AG20443 (cell line): ENCODE data around the gene ILK.

Experiments used
- DNase-seq: peaks from one replicate; pipeline ENCODE4 v3.0.0; 2012; ENCODE audit warnings: low spot score, mixed read lengths

ILK gene

DNA sequence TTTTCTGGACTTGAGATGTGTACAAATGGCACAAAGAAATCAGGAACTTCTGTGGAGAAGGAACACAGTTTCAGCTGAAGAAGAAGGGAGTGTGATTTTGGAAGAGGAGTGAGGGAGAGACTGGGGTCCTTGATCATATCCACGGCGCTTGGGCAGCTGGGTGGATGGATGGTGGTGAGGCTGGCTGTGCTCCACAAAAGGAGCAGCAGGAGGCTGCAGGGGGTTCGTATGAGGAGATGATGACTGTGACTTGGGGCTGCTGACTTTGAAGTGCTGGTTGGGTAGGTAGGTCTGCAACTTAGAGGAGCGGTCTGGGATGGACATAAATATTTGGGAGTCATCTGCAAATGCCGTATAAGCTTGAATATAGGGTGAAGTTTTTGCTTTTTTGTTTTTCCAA is 53.4 kb downstream of the ILK start:
- no peak for DNase-seq

DNA sequence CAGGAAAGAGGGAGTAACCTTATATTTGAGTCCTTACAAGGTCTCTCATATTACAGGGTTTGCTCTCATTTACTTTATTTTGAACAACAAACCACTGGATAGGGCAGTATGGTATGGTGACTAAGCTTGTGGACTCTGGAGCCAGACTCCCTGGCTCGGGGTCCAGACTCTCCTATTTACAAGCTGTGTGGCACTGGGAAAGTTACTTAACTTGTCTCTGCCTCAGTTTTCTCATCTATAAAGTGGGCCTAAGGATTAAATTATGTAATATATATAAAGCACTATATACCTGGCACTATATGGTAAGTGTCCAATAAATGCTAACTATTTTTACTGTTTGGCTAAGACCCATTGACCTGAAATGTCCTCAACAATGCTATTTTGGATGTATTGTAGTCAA is 53.8 kb downstream of the ILK start:
- no peak for DNase-seq

DNA sequence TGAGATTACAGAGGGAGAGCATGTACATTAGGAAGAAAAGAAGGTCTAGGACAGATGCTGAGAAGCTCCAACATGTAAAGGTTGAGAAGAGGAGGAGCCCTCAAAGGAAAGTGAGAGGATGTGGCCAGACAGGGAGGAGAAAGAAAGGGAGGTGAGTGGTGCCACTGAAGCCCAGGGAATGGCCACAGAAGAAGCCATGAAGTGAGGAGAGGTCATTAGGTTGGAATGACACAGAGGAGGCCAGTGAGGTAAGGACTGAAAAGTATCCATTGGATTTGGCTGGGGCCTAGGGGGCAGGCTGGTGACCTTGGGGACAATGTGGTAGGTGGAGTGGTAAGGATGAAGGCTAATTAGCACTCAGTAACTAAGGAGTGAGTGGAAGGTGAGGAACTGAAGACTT is 55.1 kb downstream of the ILK start:
- DNase-seq: no peak
